ENCODE data around the gene RASA4B.
"Not testable (repeated sequence)": the region's sequence is repeated elsewhere in the genome, so short reads cannot be mapped to it uniquely, and the experiment has no call there.

The RASA4B gene

DNA sequence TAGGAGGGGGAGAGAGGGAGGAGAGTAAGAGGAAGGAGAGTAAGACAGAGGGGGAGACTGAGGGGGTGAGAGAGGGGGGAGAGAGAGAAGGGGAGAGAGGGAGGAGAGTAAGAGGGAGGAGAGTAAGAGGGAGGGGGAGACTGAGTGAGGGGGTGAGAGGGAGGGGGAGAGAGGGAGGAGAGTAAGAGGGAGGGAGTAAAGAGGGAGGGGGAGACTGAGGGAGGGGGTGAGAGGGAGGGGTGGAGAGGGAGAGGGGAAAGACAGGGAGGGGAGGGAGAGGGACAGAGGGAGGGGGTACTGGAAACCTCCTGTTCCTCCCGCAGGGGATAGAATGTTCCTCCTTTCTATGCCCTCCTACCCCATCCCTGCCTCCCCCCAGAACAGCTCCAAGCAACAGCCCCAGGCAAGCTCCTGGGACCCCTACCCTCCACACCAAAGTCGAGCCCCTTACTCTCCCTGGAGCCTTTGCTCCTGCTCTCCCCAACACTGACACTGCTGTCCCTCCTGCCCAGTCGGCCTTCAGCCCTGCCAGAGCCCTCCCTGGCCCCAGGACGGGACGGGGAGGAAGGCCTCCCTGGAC lies 4.8 kb downstream of the RASA4B start:
- Histone ChIP-seq H3K4me3 (peak overlapping the region in 1 of 7 experiments; percentile 16), H3K27ac (peak overlapping the region in 20 of 21 experiments; percentile 18 to 87 (median 58))

DNA sequence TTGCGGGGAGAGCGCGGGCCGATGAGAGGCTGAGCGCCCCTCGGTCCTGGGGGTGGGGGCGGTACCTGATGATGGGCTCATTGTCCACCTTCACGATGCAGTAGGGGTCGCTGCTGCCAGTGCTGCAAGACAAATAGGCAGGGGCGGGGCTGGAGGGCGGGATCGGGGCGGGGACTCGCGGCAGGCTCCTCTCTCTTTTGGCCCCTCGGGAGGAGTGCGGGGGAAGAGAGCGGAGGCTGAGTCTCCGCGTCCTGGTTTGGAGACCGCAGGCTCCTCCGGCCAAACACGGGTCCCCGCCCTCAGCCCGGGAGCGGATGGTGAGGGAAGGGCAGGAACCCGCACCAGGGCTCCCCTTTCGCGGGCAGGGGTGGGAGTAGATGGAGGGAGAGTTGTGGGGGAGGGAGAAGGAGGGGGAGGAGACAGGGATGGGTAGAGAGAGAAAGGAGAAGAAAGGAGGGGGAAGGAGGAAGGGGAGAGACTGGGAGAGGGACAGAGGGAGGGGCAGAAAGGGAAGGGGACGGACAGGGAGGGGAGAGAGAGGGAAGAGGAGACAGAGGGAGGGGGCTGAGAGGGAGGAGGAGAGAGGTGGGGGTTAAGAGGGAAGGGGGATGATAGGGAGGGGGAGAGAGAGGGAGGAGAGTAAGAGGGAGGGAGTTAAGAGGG lies 5.6 kb downstream of the RASA4B start:
- H3K4me3 ChIP-seq, H3K27ac ChIP-seq: not testable (repeated sequence)

- H3K27ac ChIP-seq, H3K4me3 ChIP-seq: not testable (repeated sequence)
These were observed 7.0 kb downstream of the RASA4B start for GRCh38 chr7:102510575-102510974.

- H3K27ac ChIP-seq, H3K4me3 ChIP-seq: not testable (repeated sequence)
These were observed 10.0 kb downstream of the RASA4B start for GRCh38 chr7:102507410-102508088.

GRCh38 chr7:102505298-102506185 lies 12.0 kb downstream of the RASA4B start:
- H3K27ac ChIP-seq, H3K4me3 ChIP-seq: not testable (repeated sequence)

DNA sequence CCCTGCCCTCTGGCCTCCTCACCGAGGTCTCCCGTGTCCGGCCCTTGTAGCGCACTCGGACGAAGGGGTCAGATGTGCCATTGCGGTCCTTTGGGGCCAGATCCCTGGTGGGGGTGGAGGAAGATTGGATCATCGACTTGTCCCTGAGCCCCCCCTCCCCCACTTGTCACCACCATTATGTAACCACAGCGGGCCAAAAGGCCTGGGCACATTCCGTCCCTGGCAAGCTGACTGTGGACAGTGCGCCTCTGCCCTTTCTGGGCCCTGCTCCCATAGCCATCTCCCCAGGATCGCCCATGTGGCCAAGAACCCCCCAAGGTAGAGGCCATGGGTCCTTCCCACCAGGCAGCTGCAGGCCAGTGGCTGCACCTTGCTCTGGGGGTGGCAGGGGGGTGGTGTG lies 14.4 kb downstream of the RASA4B start:
- not testable (repeated sequence) for H3K27ac ChIP-seq, H3K4me3 ChIP-seq

DNA sequence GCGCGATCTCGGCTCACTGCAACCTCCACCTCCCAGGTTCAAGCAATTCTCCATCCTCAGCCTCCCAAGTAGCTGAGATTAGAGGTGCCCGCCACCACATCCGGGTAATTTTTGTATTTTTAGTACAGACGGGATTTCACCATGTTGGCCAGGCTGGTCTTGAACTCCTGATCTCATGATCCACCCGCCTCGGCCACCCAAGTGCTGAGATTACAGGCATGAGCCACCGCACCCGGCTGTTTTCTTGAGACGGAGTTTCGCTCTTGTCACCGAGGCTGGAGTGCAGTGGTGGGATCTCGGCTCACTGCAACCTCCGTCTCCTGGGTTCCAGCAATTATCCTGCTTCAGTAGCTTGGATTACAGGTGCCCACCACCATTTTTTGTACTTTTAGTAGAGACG lies 19.3 kb downstream of the RASA4B start:
- not testable (repeated sequence) for H3K4me3 ChIP-seq, H3K27ac ChIP-seq

- H3K4me3 ChIP-seq, H3K27ac ChIP-seq: not testable (repeated sequence)
These were observed 20.3 kb downstream of the RASA4B start for GRCh38 chr7:102497308-102497707.

DNA sequence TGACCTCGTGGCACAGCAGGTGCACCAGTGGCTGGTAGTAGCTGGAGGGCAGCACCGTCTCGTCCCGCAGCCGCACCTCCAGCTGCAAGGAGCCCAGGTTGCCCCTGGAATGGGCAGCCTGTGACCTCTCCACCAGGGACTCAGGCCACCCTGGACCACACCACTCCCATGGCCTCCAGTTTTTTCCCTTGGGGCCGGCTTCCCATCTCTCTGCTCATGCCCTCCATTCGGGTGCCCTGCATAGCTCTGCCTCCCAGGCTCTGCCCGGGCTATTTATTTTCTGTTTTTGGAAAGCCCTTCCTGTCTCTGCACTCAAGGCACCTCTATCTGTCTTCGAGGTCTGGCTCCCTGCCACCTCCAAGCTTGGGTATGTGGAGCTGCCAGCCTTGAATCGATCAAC lies 20.7 kb downstream of the RASA4B start:
- H3K27ac ChIP-seq, H3K4me3 ChIP-seq: not testable (repeated sequence)

DNA sequence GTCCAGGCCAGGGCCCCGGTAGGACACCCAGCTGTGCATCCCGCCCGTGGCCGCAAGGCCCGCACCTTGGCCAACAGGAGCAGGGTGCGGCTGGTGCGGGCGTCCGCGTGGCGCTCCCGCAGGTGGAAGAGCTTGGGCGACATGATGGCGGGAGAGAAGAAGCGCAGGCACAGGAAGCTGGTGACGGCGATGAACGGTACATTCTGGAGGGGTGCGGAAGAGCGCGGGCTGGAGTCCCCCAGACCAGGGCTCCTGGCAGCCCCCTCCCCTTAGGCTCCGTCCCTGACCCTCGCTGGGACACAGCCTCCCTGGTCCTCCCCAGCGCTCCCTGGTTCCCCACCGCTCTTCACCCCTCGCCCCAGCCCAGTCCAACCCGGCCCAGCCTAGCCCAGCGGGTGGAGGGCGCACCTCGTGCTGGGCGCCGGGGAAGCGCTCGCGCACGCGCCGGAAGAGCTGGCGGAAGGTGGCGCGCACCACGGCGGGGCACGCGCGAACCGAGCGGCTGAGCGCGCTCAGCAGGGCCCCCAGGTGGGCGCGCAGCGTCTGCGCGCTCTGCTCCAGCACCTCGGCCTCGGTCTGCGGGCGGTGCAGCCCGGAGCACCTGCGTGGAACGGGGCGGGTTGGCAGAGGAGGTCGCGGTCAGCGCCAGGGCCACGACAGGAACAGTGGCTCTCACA lies 23.0 kb downstream of the RASA4B start:
- H3K4me3 ChIP-seq, H3K27ac ChIP-seq: not testable (repeated sequence)

- not testable (repeated sequence) for H3K4me3 ChIP-seq
- peak overlapping the region in 1 of 21 experiments; percentile 51 for H3K27ac ChIP-seq
These were observed 23.6 kb downstream of the RASA4B start for GRCh38 chr7:102494026-102494425.

DNA sequence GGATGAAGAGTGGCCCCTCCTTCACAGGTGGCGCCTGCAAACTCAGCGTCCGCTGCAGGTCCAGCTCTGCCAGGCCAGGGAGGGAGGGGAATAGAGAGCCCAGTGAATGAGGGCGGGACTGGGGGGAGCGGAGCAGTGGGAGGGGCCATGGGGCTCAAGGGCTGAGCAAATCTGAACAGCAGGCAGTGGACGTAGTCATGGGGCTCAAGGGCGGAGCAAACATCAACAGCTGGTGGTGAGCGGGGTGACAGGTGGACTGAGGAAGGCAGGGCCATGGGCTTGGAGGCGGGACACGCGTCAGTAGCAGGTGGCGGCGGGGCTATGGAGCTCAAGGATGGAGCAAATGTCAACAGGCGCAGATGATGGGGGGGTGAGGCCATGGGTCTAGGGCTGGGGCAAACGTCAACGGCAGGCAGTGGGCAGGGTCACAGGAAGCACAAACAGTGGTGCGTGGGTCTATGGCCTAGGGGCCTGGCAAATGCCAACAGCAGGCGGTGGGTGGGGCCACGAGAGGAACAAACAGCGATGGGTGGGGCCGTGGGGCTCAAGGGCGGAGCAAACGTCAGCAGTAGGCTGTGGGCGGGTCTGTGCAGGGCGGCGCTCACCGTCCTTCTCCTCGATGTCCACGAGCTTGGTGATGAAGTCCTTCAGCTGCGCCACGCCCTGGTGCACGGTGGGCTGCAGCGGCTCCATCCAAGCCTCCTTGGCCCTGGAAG lies 24.2 kb downstream of the RASA4B start:
- not testable (repeated sequence) for H3K27ac ChIP-seq, H3K4me3 ChIP-seq

DNA sequence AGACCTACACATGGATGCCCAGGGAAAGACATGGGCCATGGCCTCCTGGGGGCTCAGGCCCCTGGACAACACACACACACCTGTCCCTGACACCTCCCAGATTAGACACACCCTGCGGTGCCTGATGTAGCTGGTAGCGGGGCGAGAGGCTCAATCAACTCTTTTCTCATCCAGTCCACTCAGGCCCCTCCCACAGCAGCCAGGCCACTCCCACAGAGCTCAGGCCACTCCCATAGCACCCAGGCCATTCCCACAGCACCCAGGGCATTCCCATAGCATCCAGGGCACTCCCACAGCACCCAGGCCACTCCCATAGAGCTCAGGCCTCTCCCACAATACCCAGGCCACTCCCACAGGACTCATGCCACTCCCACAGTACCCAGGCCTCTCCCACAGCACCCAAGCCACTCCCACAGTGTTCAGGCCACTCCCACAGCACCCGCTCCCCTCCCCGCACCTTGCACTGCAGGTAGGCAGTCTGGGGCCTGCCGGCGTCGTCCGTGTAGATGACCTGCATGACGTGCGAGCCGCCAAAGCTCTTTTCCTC lies 27.0 kb downstream of the RASA4B start:
- H3K4me3 ChIP-seq, H3K27ac ChIP-seq: not testable (repeated sequence)

DNA sequence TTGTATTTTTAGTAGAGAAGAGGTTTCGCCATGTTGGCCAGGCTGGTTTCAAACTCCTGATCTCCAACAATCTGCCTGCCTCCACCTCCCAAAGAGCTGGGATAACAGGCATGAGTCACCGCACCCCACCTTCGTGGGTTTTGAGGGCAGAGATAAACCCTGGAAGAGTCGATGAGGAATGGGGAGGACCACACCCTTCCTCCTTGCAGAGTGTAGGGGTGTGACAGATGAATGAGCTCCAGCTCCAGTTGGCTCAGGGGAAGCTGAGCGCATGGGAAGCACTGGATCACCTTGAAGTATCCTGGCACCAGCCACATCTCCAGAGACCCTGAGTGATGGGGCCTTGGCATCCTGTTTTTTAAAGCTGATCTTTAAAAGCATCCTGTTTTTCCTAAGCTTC lies 33.3 kb downstream of the RASA4B start:
- H3K27ac ChIP-seq, H3K4me3 ChIP-seq: not testable (repeated sequence)

DNA sequence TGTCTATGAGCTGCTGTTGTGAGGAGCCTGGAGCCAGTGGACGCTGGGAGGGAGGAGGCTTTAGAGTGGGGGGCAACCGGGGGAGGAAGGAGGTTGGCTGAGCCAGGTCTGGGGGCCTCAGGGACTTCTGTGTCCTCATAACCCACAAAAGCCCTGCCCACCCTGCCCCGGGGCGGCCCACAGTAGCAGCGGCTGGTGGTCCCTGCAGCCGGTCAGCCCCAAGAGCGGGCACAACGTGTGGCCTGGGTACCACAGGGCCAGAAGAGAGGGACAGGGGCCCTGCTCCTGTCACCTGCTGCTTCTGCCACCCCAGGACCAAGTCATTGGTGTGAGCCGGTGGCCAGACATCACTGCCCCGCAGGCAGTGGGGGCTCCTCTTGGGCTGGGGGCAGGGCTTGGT lies 35.6 kb downstream of the RASA4B start:
- H3K4me3 ChIP-seq, H3K27ac ChIP-seq: not testable (repeated sequence)

DNA sequence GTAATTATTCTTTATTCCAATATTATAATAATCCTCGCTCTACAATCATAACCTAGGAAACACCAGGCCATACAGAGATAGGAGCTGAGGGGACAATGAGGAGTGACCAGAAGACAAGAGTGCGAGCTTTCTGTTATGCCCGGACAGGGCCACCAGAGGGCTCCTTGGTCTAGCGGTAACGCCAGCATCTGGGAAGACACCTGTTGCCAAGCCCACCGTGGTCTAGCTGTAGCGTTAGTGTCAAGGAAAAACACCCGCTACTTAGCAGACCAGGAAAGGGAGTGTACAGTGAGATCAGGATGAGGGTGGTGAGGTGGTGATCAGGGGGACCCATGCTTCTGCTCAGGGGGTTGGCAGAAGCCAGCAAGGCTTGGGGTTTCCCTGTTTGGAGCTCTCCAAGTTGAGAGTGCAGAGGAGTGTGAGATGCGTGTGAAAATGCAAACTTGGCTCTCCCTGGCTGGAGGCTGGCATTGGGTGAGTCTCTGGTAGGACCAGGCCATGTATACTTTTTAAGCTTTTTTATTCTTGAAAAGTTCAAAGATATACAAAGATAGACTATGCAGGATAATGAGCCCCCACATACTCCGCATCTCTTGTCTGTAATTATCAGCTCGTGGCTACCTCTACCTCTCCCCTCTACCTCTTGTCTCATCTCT lies 37.5 kb downstream of the RASA4B start:
- not testable (repeated sequence) for H3K4me3 ChIP-seq

DNA sequence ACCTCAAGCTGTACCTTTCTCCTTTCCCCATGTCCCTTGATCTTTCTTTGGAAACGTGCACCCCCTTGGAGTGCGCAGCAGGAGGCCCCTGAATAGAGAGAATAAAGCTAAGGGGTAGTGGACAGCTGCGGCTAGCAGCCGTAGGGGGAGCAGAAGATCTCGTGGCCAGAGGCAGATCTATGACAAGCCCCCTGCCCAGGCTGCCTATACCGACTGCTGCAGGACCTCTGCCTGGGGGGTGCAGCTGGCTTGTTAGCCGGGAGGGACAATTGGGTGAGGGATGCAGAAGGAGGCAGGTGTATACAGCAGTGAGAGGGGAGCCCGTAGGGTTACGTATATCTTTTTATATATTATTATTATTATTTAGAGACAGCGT lies 38.4 kb downstream of the RASA4B start:
- not testable (repeated sequence) for H3K27ac ChIP-seq
- H3K4me3 ChIP-seq = peak overlapping the region in 1 of 7 experiments; percentile 33

More for the DNA sequence above, 37.5 kb downstream of the RASA4B start:
- not testable (repeated sequence) for H3K27ac ChIP-seq
